GM18868 (cell line): Measurements from ENCODE around the gene SPATA31E1.
"Not testable (repeated sequence)": the region's sequence is repeated elsewhere in the genome, so short reads cannot be mapped to it uniquely, and the experiment has no call there.

Source experiments
- ATAC-seq: cut with Tn5 transposase; IDR thresholded peaks from one replicate; pipeline ENCODE4 v1.9.1; 2021; ENCODE audit warnings: mild to moderate bottlenecking, moderate library complexity; ENCODE audit not compliant: unreplicated experiment

The SPATA31E1 gene

DNA sequence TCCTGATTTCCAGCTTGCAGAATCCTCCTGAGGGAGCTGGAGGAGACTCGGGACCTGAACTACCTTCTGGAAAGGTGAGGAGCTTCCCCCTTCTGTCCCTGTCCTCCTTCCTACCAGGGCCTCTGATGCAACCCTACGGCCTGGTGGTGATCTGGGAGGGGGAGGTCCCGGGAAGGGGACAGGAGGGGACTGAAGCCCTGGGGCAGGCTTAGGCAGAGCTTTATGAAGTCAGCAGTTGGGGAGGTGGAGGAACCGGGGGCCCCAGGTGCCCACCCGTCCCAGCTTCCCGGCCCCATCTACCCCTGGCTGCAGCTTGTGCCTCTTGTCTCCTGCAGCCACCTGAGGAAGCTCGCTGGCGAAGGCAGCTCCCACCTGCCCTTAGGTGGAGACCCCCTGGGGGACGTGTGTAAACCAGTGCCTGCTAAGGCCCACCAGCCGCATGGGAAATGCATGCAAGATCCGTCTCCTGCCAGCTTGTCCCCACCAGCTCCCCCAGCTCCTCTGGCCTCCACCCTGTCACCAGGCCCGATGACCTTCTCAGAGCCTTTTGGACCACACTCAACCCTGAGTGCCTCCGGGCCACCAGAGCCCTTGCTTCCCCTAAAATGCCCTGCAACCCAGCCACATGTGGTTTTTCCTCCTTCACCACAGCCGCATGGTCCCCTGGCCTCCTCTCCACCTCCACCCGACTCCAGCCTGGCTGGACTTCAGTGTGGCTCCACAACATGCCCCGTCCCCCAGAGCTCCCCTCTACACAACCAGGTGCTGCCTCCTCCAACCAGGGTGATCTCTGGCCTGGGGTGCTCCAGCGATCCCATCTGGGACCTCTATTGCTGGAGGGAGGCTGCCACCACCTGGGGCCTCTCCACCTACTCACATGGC, 2.1 kb downstream of the SPATA31E1 start:
- no peak for ATAC-seq

- no peak for ATAC-seq
Measured at GRCh38 chr9:87885484-87886189, 3.0 kb downstream of the SPATA31E1 start.

GRCh38 chr9:87886210-87886932, 3.7 kb downstream of the SPATA31E1 start:
- no peak for ATAC-seq

DNA sequence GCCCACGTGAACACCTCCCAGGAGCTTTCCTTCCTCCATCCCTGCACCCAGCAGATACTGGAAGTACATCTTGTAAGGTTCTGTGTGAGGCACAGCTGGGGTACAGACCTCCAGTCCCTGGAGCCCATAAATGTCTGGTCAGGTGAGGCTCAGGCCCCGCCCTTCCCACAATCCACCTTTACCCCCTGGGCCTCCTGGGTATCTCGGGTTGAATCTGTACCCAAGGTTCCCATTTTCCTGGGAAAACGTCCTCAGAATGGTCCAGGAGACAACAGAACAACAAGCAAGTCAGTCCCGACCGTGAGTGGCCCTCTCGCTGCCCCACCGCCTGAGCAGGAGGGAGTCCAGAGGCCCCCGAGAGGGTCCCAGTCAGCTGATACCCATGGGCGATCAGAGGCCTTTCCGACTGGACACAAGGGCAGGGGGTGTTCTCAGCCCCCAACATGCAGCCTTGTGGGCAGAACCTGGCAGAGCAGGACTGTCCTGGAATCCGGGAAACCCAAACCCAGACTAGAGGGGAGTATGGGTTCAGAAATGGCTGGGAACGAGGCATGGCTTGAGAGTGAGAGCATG, 4.3 kb downstream of the SPATA31E1 start:
- no peak for ATAC-seq

GRCh38 chr9:87887661-87888480, 5.2 kb downstream of the SPATA31E1 start:
- ATAC-seq, result no peak

GRCh38 chr9:87888501-87888900, 5.8 kb downstream of the SPATA31E1 start:
- no peak for ATAC-seq

GRCh38 chr9:87889065-87889881, 6.6 kb downstream of the SPATA31E1 start:
- ATAC-seq, result no peak

GRCh38 chr9:87889882-87890252, 7.2 kb downstream of the SPATA31E1 start:
- no peak for ATAC-seq

DNA sequence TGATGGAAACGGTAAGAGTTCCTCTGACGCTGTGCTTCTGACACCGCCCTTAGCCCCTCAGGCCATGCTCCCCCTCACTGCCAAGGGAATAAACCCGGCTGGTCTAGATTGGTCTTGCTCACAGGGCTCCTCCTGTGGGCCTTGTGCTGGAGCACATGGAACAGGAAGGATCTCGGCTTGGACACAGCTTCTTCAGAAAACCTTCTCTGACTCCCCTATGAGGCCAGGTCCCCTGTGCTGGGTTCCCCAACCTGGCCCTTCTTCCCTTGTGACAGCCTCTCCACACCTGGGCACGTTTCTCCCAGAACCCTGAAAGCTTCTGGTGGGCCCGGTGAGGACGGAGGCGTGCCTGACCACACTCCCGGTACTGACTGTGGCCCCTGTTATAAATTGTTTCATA, 8.2 kb downstream of the SPATA31E1 start:
- no peak for ATAC-seq

DNA sequence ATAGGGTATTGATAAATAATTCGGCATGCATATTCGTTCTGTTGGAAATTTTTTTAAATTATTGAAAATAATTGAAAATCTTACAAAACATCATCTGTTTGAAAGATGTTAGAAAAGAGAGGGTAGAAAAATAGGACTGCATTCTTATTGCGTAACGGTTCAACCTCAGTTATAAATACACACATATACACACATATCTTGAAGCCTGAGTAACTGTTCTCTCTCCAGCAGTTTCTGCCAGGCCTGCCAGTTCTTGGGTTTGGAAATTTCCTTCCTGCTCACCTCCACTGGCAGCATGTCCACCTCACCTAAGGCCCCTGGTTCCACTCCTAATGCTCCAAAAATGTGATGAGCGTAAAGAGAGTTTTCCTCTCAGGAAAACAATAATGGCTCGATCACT, 9.1 kb downstream of the SPATA31E1 start:
- ATAC-seq, result no peak

DNA sequence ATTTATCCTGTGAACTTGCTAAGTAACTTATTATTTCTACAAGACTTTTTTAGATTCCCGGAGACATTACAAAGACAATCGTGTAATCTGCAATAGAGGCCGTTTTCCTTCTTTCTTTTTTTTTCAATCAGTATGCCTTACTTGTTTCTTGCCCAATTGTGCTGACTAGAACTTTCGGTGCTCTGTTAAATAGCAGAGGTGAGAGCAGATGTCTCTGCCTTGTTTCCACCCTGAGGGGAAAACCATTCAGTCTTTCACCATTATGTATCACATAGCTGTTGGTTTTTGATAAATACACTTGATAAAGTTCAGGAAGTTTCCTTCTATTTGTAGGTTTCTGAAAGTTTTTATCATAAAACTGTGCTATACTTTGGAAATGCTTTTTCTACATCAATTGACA, 10.3 kb downstream of the SPATA31E1 start:
- ATAC-seq, result no peak

DNA sequence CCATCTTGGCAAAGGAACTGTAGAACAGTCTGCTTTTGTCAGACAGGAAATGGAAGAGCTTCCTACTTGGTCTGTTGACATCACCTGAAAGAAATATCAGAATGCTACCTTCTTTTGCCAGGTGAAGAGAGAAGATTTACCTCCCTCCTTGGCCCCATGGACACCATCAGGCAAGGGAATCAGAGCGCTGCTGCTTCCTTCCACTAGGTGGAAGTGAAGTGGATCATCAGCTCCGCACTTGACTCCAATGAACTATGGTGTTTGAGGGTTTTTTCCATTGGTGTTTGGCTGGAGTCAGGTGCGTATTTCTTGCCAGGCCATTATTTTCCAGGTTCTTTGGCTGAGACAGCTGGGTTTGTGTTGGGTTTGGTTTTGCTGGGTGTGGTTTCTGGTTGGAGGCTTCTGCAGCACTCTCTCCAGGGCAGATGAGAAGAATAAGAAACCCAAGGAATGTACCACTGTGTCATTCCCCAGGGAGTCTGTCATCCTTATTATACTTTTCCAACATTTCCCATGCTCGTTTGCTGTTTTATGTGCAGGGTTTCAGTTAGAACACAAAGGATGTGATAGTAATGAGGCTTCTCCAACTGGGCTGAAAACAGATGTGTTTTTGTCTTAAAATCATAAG, 12.4 kb downstream of the SPATA31E1 start:
- ATAC-seq, result no peak

DNA sequence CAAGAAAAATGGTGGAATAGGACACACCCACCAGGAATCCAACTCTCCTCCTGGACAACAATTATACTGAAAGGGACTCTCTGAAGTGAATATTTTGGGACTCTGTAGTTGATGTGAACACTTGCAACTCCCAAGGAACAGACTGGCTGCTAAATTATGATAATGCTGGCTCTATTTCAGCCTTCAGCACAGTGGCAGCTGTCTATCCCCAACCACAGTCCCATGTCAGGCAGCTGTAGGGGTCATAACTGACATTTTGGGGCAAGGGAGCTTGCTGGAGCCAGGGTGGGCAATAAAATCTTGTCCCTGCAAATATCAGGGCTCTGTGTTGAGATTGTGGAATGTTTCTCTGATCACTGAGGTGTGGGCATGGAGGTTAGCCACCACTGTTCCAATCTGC, 14.2 kb downstream of the SPATA31E1 start:
- no peak for ATAC-seq

GRCh38 chr9:87898151-87898550, 15.5 kb downstream of the SPATA31E1 start:
- no peak for ATAC-seq

DNA sequence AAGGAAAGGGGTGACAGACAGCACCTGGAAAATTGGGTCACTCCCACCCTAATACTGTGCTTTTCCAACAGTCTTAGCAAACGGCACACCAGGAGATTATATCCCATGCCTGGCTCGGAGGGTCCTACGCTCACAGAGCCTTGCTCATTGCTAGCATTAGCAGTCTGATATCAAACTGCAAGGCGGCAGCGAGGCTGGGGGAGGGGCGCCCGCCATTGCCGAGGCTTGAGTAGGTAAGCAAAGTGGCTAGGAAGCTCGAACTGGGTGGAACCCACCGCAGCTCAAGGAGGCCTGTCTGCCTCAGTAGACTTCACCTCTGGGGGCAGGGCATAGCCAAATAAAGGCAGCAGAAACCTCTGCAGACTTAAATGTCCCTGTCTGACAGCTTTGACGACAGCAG, 19.7 kb downstream of the SPATA31E1 start:
- not testable (repeated sequence) for ATAC-seq

DNA sequence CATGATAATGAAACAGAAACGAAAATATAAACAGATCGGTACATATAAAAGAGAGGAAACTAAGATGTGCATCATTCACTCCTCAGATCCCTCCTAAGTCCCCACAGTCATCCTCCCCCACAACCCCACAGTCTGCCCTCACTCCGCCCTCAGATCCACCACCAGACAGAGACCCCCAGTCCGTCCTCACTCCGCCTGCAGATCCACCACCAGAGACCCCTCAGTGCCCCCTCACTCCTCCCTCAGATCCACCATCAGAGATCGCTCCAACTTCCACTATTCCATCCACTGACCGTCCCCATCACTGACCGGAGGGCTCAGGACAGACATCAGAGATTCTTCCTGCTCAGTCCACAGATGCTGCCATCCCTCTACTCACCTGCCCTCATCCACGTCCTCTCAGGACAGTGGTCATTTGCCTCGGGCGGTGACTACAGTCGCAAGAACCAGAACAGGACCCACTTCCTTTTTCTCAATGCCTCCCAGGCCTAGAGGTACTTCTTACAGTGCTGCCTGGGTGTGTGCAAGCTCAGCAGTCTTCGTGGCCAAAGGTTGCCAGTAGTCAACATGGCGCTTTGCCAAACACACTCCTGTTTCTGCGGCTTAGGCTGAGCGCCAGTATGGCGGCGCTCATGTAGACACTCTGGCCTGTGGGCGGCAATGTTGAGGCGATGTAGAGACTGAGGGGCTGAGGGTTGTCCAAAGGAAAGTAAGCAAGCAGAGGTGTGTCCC, 26.8 kb downstream of the SPATA31E1 start:
- no peak for ATAC-seq

DNA sequence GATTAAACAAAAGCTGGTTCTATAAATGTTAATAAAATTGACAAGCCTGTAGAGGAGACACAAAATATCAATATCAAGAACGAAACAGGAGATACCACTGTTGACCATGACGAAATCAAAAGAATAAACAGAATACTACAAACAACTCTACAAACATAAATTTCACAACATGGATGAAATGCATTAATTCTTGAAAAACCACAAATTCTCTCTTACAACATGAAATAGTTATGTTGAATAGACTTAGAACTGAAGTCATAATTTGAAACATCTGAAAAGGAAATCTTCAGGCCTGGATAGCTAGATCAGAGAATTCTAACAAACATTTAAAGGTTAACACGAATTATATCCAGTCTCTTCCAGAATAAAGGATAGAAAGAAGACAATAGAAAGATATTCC, 28.1 kb downstream of the SPATA31E1 start:
- no peak for ATAC-seq

GRCh38 chr9:87917662-87918061, 35.0 kb downstream of the SPATA31E1 start, which contains the start of gene SPATA31C1:
SPATA31C1 (plus strand) TSS chr9:87917962.
- not testable (repeated sequence) for ATAC-seq
